GM19025 (cell line): ENCODE results near the gene RNF215.
A peak's percentile ranks its signal among the peaks of the same experiment; 100 is the strongest.

ENCODE experiments used
- ATAC-seq: cut with Tn5 transposase; IDR thresholded peaks from one replicate; pipeline ENCODE4 v1.9.1; 2021; ENCODE audit warnings: mild to moderate bottlenecking, low read depth, moderate library complexity; ENCODE audit not compliant: unreplicated experiment

RNF215 gene

DNA sequence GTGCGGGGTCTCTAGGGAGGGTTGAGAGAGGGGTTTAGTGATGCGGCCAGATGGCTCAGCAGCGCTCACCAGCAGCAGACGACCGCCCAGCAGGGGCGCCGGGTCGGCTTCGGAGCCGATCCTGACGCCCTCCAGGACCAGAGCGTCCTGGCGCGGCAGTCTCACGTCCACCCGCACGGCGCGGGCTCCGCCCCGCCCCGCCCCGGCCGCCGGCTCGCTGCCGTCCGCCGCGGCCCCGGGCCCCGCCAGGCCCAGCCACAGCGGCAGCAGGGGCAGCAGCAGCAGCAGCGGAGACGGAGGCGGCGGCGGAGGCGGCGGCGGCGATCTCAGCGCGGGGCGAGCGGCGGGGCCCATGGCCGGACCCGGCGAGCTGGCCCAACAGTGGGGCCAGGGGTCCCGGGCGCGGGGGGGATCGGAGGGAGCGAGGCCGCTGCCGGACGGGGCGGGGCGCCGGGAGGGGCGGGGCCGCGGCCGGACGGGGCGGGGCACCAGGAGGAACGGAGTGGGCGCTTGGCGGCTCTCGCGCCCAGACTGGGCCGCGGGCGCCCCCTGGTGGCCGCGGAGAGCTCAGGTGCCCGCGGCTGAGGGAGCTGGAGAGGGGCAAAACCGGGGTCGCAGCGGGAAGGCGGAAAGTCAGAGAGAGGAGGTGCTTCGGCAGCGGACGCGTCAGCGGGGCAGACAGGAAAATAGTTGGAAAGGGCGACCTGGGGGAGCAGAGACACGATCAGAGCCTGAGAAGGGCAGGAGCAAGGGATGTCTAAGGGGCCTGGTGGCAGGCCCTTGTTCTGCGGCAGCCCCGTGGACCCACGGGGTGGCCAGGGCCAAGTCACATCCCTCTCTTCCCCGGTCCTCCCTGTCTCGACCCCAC, at the start of gene RNF215:
TSS of gene RNF215 (minus strand) at position 452 of the 868 bp plus-strand sequence. CDS start at position 354, 98 bp downstream.
- peak; percentile 81 for ATAC-seq

DNA sequence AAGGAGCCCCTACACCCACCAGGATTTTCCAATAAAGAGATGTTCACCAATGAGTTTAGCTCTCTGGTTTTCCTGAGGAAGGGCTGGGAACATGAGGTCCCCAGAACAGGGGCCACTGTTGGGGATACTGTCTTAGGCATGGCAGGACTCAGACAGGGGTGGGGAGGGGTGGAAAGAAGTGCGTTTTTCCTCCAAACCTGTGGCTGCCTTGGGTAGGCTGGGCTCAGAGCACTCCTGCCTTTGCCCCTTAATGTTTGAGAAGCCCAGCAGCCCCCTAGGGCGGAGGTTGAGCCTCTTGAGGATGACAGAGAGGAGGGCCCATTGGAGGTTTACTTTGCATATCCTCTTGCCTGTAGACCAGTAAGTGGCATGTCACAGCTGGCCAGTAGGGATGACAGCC, 49.0 kb upstream of the RNF215 start:
- no peak for ATAC-seq

DNA sequence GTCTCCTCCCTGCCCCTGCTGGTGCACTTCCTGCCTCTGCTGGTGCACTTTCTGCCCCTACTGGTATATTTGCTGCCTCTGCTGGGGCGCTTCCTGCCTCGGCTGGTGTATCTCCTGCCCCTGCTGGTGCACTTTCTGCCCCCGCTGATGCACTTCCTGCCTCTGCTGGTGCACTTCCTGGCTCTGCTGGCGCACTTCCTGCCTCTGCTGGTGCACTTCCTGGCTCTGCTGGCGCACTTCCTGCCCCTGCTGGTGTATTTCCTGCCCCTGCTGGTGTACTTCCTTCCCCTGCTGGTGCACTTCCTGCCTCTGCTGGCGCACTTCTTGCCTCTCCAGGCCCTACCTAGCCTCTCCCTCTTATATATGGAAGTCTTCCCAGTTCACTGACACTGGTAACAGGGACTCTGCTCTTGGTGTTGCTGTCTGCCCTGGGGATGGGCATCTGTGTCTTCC, 48.5 kb upstream of the RNF215 start:
- no peak for ATAC-seq

DNA sequence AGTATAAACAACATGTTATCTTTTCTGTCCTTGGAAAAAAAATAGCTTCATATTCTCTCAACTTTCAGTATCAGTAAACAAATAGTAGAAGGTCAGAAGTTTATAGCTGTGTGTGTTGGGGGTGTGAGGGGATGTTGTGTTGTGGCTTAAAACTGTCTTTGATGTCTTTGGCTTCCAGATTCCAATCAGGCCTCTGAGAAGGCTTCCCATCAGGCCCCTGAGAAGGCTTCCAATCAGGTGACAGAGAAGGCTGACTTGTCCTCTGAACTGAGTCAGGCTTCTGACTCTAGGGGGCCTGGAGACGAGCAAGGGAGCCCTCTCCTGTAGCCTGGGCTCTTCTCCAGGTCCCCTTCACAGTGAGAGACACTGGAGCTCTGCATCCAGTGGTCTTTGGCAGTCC, 47.6 kb upstream of the RNF215 start:
- no peak for ATAC-seq

DNA sequence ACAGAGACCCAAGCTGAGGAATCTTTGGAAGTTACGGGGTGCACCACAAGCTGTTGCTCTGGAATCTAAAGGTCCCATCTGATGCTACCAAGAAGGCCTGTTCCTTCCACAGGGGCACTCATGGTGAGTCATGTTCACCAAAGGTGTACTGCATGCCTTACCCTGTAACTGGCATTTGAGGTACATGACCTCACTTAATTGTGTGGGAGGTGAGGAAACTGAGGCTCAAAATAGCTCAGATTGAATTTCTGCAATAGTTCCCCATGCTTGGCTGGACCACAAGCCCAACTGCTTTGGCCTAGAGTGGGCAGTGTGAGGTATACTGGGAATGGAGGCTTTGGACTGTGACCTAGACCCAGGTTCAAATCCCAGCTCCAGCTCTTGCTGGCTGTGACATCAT, 46.6 kb upstream of the RNF215 start:
- ATAC-seq: no peak

DNA sequence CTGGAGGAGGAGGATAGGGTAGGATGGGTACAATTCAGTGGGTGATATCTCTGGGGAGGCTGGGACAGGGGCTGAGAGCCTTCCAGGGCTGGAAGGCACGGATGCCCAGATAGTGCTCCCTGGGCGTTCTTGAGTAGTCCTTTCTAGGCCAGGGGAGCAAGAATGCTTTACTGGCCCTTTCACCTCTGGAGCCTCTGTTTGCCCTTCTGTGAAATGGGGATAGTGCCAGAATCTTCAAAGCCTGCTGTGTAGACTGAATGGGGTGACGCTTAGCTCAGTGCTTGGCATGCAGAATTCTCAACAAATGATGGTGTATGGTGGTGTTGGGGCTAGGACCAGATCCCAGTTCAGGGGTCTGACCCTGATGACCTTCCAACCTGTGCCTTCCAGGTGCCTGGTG, 46.0 kb upstream of the RNF215 start:
- no peak for ATAC-seq

DNA sequence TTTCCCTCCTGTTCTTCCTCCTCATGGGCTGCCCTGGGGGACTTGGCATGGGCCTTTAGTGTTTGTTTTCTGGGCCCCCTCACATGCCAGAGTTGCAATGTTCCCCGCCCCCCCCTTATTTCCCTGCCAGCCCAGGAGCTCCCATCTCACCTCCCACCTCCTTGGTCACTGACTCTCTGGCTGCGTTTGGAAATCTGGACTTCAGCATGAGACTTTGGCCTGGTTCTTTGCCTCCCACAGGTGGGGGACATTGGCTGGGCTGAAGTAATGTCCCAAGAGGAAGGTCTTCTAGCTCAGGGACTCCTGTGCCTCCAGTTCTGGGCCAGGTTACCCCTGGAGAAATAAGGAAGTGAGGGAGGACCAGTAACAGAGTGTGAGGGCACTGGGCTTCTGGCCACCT, 45.3 kb upstream of the RNF215 start:
- ATAC-seq: no peak

DNA sequence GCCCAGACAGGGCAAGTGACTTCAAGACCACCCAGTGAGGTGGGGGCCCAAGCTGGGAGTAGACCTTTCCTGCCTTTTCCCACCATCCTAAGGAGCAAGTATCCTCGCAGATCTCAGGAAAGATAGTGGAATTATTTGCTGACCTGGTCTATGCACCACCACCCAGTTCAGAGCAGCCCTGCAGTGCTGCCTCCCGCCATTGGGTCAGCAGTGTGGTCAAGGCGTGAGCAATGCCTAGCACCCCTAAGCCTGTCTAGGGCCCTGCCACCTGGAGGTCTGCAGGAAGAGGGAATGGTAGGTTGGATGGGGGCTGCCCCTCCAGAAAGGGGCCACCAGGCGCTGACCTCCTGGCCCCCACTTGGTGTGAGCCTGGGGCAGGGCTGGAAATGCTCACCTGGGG, 44.9 kb upstream of the RNF215 start:
- no peak for ATAC-seq

DNA sequence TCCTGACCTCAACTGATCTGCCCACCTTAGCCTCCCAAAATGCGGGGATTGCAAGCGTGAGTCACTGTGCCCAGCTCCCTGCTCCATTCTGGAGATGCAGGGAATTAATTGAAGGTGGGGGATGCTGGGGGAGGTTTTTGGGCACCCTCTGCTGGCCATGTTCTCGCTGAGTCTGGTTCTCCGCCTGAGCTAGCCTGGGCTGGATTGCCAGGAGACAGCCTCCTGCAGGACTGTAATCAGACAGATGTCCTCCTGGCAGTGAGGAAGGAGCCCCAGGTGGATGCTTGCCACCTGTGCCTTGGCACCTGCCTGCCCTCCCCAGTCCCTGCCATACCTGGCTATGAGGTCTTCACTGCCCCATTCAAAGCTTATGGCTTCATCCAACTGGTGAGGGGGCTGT, 43.7 kb upstream of the RNF215 start:
- ATAC-seq: no peak

DNA sequence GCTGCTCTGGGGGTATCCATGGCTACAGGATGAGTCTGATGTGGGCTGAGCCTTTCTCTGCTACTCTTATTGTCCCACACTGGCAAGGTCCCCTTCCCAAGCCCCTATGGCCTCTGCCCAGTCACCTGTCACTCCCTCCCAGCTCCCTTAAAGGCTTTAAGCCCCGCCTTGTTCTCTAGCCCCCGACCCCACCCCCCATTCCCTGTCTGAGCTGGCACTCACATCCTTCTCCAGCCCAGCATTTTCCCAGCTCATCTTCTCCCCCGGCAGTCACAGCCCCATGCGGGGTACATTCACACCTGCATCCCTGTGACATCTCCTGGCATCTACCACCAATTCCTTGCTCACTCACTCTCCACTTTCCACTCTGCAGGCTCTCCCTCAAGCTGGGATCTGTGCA, 42.7 kb upstream of the RNF215 start:
- ATAC-seq: no peak

DNA sequence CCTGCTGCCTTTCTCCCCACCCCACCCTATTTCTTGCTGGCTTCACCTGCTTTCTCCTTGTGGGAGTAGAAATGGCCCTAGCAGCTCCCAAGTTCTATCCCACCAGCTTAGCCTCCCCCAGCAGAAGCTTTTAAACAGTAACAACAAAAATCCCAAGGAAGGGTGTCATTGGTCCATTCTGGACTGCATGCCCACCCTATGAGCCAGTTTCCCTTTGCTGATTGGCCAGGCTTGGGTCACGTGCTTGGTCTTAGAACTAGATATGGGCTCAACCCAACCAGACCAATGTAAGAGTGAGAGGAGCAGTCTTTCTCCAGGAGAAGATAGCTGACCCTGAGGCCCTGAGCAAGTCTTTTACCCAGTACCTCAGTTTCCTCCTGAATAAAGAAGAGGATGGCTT, 40.7 kb upstream of the RNF215 start:
- no peak for ATAC-seq

DNA sequence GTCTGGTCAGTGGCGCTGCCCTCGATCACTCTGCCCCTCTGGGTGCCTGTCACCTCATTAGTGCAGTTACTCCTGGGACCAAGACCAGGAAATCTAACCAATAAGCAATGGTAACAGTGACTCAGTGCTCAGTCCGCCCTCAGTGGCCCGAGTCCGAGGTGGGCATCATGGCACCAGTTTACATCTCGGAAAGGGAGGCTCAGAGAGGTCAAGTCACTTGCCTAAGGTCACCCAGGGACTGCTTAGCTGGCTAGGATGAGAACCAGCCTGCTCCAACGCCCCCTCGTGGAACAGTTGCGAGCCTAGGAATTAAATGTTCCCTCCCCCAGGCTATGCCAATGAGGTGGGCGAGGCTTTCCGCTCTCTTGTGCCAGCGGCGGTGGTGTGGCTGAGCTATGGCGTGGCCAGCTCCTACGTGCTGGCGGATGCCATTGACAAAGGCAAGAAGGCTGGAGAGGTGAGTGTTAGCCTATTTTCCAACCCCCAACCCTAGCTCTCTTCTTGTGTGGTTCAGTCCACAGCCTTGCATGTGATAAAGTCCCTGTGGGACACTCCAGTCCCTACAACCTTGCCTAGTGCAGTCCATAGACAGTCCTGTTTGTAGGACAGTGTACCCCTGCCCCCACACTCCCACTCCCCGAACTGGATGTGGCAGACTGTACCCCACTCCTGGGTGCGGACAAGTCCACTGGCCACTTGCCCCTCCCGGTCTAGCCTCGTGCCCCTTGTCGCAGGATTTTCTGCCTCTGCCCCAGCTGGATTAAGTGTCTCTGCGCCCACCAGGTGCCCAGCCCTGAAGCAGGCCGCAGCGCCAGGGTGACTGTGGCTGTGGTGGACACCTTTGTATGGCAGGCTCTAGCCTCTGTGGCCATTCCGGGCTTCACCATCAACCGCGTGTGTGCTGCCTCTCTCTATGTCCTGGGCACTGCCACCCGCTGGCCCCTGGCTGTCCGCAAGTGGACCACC, 39.5 kb upstream of the RNF215 start:
- ATAC-seq: no peak

DNA sequence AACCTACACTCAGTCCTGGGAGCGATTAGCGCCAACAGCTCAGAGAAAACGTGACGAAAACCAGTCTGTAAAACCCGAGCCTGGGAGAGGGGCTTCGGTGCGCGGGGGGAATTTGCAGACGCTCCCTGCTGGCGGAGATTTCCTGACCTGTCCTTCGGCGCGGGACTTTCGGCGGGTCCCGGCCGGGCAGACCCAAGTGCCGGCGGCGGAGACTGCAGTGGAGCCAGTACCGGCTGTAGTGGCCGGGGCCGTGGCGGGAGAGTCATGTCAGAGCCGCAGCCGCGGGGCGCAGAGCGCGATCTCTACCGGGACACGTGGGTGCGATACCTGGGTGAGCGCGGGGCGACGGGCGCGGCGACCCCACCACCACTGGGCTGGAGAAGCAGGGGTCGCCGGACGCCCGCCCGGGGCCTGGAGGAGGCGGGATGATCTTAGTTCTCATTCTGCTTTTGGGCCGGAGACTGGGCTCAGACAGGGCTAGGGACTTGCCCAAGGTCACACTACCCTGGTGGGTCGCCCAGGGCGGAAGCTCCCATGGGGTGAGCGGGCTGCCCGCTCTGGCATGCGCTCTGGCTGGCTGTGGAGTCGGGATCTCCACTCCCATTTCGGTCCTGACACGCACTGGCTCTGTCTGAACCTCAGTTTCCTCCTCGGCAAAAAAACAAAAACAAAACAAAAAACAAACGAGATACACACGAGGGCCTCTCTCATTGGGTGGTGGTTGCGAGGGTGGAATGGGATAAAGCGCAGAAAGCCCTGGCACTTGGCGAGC, 38.6 kb upstream of the RNF215 start, which contains the start of gene MTFP1:
TSS of gene MTFP1 (plus strand) at position 153 of the 772 bp plus-strand sequence. CDS start at position 265, 112 bp downstream.
- no peak for ATAC-seq

DNA sequence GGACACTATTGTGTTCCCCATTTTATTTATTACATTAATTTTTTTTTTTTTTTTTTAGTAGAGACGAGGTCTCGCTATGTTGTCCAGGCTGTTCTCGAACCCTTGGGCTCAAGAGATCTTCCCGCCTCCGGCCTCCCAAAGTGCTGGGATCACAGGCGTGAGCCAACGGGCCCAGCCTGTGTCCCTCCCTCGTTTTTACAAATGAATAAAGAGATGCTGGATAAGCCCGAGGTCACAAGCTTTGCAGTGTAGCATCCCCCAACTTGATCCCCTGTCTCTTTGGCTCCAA, 38.1 kb upstream of the RNF215 start:
- ATAC-seq: no peak

DNA sequence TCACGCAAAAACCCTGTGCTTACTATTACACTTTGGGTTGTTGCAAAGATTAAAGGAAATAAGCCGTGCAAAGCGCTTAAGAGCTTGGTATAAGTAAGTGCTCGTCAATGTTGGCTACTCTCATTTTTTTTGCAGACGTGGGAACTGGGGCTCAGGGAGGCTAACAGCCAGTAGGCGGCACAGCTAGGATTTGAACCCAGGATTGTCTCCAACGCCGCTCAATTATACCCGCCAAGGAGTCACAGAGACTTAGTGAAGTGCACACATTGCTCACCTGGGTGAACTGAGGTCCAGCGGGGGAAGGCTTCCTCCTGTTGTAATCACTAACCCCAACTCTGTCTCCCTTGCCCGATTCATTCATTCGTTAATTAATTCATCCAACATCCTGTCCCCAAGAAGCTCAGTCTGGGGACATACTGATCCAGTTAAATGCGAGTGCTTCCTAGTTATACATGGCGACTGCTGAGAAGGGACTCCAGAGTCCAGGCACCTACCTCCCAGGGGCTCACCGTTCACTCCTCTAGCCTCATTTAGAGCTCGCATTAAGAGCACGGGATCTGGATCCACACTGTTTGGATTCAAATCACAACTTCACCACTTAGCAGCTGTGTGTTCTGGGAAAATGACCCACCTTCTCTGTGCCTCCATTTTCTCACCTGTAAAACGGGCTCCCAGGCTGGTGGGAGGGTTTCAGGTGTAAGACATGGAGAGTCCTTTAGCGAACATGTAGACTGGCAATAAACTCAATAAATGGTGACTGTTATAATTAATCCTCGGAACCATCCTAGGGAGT, 37.5 kb upstream of the RNF215 start:
- no peak for ATAC-seq

DNA sequence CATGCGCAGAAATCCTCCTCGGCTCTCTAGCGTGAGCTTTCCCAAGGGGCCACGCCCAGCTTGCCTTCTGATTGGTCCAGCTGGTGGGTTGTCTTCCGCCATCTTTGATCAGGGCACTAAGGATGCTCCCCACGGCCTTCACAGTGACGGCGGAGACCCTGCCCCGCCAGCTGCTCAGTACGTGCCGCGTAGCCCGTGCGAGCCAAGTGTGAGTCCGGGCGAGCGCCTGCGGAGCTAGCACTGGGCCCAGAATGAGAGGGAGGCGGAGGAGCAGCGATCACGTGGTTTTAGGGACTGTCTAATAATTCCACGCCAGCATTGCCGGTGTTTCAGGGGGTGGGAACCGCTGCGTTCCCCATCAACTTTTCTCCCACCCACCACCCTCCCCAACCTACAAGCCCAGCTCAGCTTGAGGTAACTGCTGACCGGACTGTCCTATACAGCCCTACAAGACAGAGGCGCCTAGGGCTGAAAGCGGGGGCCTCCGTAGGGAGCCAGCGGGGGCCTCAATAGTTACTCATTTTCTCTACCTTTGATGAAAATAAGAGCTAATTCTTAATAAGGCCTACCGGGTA, 36.8 kb upstream of the RNF215 start:
- peak; percentile 73 for ATAC-seq

DNA sequence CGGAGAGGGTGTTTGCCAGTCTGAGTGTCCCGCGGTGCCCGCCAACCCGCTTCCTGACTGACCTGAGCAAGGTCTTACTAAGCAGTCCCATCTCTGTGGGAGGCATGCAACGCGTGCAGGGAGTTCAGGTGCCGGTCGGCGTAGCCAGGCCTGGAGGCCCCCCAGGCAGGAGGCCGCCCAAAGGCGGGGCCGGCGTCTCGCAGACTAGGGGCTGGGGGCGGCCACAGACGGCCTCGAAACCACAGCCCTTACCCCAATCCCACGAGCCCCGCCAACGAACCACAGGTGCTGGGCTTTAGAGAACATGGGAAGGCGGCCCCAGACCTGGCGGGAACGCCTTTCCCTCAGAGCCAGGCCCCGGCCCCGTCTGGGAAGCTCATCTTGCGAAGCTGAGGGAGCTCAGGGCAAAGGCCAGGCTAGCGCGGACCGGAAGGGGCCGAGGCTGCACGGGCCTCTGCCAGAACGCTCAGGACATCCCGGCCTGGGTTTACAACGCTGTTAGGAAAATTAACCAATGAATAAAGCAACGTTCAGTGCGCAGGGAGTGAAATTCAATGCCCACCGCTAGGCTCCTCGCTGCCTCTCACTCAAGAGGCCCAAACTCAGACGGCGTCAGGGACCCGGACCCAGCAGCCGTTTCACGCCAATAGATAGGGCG, 36.2 kb upstream of the RNF215 start:
- peak; percentile 23 for ATAC-seq

DNA sequence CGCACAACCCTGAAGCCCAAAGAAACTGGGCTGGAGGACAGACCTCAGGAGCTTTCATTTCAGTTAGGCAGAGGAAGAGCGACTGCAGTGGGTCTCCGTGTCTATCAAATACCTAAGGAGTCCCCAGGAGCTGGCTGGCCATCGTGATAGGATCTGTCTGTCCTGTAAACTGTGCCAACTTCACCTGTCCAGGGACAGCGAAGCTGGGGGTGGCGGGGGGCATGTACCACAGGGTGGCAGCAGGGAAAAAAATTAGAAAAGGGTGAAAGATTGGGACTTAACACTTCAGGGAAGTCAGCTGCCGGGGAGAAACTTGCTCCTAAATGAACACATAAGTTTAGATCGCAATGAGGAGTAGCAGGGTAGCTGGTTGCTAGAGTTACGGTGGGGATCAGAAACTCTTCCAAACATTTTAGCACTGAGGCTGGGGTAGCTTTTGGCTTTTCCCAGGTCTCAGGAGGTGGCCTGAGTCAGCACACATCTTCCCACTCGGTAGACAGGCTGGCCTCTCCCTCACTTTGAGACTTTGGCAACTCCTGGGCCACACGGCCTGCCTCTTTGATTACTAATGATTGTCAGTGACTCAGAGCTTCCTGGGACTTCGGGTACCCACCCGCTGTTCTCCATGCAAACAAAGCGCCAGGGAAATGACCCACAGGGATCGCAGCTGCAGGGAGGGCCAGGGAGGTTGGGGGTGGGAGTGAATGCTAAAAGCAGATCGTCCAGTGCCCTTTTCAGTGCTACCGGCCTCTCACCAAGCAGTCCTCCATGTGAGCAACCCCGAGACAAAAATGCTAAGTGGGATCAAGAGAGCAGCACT, 35.5 kb upstream of the RNF215 start:
- no peak for ATAC-seq
